Naive B cell (primary cell): ENCODE results near the gene DOCK10. TPM values are rescaled to one million over a fixed set of nuclear protein-coding genes. Genes with fewer than 3 reads are reported as not detected.

ENCODE experiments used
- ATAC-seq, 2 donors: fragments of 150-1000 bp; cut with Tn5 transposase; 2 replicates each; pipeline ENCODE4 v1.10.0; 2021; ENCODE audit warnings: low read depth in 2 of 2, mild to moderate bottlenecking in 2 of 2, moderate library complexity in 2 of 2
- DNase-seq: peaks from one replicate; pipeline ENCODE4 v3.0.0; 2022
- H3K27ac Mint-ChIP-seq, 6 donors: one replicate each; pipeline ENCODE4 v1.8.0; 2020 to 2022; ENCODE audit warnings: mild to moderate bottlenecking in 6 of 6, mixed read lengths in 6 of 6, moderate library complexity in 5 of 6, inconsistent platforms in 2 of 6
- H3K27me3 Mint-ChIP-seq, 3 donors: one replicate each; pipeline ENCODE4 v1.8.0; 2021 to 2022; ENCODE audit warnings: mixed read lengths in 3 of 3, mild to moderate bottlenecking in 1 of 3
- H3K36me3 Mint-ChIP-seq, 2 donors: one replicate each; pipeline ENCODE4 v1.8.0; 2020 to 2022; ENCODE audit warnings: mixed read lengths in 2 of 2, inconsistent platforms in 1 of 2, mild to moderate bottlenecking in 1 of 2
- H3K4me1 Mint-ChIP-seq, 3 donors: one replicate each; pipeline ENCODE4 v1.8.0; 2020 to 2022; ENCODE audit warnings: mixed read lengths in 3 of 3, inconsistent platforms in 1 of 3, mild to moderate bottlenecking in 1 of 3, moderate library complexity in 1 of 3
- H3K4me3 Mint-ChIP-seq, 8 donors: one replicate each; pipeline ENCODE4 v1.8.0; 2020 to 2022; ENCODE audit warnings: mild to moderate bottlenecking in 8 of 8, mixed read lengths in 8 of 8, moderate library complexity in 8 of 8, inconsistent platforms in 2 of 8
- H3K9me3 Mint-ChIP-seq, 7 donors: one replicate each; pipeline ENCODE4 v1.8.0; 2020 to 2022; ENCODE audit warnings: mixed read lengths in 7 of 7, mild to moderate bottlenecking in 5 of 7, inconsistent platforms in 2 of 7, moderate library complexity in 1 of 7
- polyA plus RNA-seq, 6 donors: library from polyadenylated mRNA; unstranded; fragments of 300-500 nt; fragmentation: Illumina TruSeq; gene quantifications; one replicate each; pipeline ENCODE4 v1.2.3, GENCODE V29; 2021; ENCODE audit warnings: low read depth in 6 of 6

The DOCK10 gene
- polyA plus RNA-seq, 6 donors from 2014 or later = 18.4 to 29.9 (median 21.6) TPM

DNA sequence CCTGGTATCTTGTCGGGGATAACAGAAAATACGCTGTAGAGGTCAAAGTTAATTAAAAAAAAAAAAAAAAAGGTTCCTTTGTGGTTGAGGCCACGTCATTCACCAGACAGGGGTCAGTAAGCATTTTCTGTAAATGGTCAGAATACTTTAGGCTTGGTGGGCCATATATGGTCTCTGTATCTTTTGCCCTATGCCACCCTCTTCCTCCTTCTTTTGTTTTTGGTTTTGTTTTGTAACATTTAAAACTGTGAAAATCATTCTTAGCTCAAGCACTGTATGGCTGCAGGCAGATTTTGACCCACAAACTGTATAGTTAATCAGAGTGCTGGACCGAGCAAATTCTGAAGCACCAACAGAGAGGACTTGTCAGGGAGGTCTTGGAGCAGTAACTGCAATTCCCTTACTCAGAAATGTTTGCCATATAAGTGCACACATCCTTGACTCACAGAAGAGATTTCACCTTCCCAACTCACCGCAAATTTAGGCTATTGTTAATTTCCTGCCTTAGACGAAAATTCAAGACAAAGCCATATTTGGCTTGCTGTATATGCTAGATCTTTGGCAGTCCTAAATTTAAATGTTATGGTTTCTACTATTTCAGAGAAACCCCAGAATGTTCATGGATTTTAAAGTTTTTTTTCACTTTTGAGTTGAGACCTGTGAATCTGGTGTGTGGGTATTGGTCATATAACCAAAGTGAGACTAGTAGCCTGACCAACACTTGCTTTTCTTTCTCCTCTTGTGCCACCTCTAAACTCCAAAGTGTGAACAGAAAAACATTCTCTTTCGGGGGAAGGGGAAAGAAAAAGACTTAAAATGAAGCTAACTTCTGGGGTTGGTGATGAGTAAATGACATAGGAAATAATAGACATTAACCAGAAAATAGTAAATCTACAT lies 65.4 kb downstream of the DOCK10 start:
- no peak overlapping the region for H3K4me3 Mint-ChIP-seq
- peaks cover 0 to 9% of the 10 kb centered on the region in 2 donors for H3K36me3 Mint-ChIP-seq
- ATAC-seq = no peak
- no peaks in the 10 kb centered on the region for H3K9me3 Mint-ChIP-seq
- DNase-seq = no peak
- H3K27me3 Mint-ChIP-seq = no peaks in the 10 kb centered on the region
- H3K27ac Mint-ChIP-seq = peak overlapping the region in 2 of 6 donors; percentile 15 to 63
- peaks cover 14 to 29% (median 15%) of the 10 kb centered on the region in 3 donors for H3K4me1 Mint-ChIP-seq

DNA sequence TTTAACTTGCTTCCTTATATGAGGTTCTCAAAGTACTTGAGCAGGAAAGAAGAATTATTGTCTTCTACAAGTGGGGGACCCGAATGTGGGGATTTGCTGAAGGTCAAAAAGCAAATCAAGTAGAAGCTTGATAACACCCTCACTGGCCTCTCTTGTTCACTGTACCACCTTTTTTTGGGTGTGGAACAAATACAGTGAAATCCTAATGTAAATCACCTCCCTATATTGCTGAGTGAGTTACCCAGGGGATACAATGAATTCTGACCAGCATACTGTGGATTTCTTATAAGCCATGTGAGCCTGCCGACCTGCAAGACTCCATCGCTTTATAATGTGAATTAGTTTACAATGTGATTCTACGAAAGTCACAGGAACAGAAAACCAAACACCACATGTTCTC lies 66.5 kb downstream of the DOCK10 start:
- no peak for ATAC-seq
- H3K4me1 Mint-ChIP-seq = peaks cover 20 to 35% (median 22%) of the 10 kb centered on the region in 3 donors
- H3K4me3 Mint-ChIP-seq = no peak overlapping the region
- peaks cover 0 to 9% of the 10 kb centered on the region in 2 donors for H3K36me3 Mint-ChIP-seq
- no peaks in the 10 kb centered on the region for H3K27me3 Mint-ChIP-seq
- H3K27ac Mint-ChIP-seq = peak overlapping the region in 1 of 6 donors; percentile 30
- no peaks in the 10 kb centered on the region for H3K9me3 Mint-ChIP-seq
- no peak for DNase-seq

DNA sequence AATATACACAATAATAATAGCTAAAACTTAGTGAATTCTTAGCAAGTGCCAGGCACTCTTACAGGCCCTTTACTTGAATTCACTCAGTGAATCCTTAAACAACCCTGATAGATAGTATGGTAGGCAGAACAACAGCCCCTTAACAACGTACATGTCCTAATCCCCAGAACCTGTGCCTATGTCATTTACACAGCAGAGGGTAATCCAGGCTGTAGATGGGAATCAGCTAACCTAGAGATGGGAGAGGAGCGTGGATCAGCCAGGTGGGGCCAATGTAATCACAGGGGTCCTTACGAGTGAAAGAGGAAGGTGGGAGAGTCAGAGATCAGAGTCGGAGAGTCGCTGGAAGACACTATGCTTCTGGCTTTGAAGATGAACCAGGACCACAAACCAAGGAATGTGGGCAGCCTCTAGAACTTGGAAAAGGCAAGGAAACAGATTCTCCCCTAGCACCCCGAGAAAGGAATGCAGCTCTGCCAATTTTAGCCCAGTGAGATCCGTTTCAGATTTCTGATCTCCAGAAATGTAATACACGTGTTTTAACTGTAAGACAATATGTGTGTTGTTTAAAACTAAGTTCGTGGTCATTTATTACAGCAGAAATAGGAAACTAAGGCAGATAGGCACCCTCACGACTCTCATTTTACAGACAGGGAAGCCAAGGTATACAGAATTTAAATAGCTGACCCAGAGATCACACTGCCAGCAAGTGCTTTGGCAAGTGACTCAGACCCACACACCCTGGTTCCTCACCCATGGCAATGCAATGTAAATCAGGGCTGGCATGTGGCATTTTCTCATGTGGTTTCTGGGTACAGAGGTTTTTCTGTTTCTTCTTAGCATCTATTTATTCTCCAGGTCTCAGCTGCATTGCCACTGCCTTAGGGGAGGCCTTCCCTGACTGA lies 68.9 kb downstream of the DOCK10 start:
- Mint-ChIP-seq H3K4me1 (peaks cover 41 to 55% (median 44%) of the 10 kb centered on the region in 3 donors), H3K27me3 (no peaks in the 10 kb centered on the region), H3K9me3 (no peaks in the 10 kb centered on the region), H3K36me3 (no peaks in the 10 kb centered on the region), H3K27ac (peak overlapping the region; percentile 54 to 88 (median 85)), H3K4me3 (peak overlapping the region in 4 of 8 donors; percentile 17 to 73 (median 42))
- ATAC-seq (peak; percentile 53 to 75), DNase-seq (no peak)

DNA sequence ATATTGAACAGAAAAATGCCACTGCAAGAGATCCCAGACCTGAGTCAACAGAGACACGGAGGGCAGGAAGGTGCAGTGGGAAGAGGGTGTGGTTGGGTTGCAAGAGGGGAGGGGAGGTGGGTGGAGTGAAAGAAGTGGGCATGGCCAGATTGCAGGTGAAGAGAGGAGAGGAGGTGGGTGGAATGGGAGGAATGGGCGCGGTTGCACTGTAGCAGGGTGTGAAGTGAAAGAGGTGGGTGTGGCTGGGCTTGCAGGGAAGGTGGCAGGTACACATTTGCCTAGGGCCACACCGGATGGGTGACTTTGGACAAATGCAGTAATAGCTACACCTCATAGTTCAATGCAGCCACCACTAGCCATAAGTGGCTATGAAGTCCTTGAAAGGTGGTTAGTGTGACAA lies 71.1 kb downstream of the DOCK10 start:
- peak; percentile 18 to 23 for ATAC-seq

DNA sequence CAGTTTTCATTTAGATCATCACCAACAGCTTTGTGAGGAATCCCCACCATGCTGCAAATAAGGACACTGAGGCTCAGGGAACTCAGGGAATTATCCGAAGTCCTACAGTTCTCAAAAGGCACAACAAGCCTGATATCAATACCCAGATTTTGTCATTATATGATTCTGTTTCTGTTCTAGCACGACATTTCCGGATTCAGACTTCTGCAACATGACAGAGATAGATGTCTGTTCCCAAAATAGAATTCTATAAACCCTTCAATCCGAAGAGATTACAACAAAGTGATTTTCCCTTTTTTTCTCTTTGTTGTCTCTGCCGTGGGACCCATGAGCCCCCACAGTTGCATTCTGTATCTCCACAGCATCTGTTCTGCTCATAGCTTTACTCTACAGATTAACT lies 72.0 kb downstream of the DOCK10 start:
- H3K4me3 Mint-ChIP-seq = peak overlapping the region in 6 of 8 donors; percentile 36 to 71 (median 52)
- no peaks in the 10 kb centered on the region for H3K9me3 Mint-ChIP-seq
- peaks cover 45 to 57% (median 47%) of the 10 kb centered on the region in 3 donors for H3K4me1 Mint-ChIP-seq
- H3K36me3 Mint-ChIP-seq = no peaks in the 10 kb centered on the region
- DNase-seq (no peak), ATAC-seq (peak in 1 of 2 donors; percentile 37)
- no peaks in the 10 kb centered on the region for H3K27me3 Mint-ChIP-seq
- H3K27ac Mint-ChIP-seq = peak overlapping the region; percentile 9 to 97 (median 88)

More for the DNA sequence above, 71.1 kb downstream of the DOCK10 start:
- Mint-ChIP-seq H3K27ac (peak overlapping the region in 5 of 6 donors; percentile 58 to 95 (median 85)), H3K36me3 (no peaks in the 10 kb centered on the region), H3K4me1 (peaks cover 45 to 57% (median 47%) of the 10 kb centered on the region in 3 donors), H3K27me3 (no peaks in the 10 kb centered on the region), H3K9me3 (no peaks in the 10 kb centered on the region), H3K4me3 (peak overlapping the region in 5 of 8 donors; percentile 30 to 89 (median 45))
- no peak for DNase-seq

DNA sequence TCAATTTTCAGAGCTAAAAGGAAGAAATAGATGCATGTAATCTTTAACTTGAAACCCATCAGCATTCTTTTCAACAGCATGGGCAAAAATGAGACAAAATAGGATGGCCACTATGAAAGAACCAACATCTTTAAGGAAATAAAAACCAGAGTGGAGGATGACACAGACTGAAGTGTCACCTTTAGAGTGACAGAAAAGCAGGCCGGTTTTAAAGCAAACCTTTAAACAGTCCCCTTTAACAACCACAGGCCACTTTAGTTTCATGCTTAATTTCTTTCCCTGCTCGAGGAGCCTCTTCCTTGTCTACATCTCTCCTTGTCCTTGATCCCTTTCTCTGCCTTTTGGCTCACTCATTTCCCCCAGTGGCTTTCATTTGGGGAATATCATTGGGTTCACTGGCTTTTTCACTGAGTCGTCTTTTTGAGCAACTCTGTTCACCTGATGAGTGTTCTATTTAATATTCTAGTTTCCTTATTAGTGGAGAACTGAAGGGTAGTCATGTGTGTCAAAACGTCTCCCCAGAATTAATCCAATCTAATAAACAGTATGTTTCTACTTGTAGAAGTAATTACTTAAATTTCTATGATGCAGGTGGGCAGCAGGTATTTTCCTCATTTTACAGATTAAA lies 72.5 kb downstream of the DOCK10 start:
- no peak for DNase-seq
- H3K4me3 Mint-ChIP-seq = peak overlapping the region in 6 of 8 donors; percentile 38 to 83 (median 52)
- H3K9me3 Mint-ChIP-seq = no peaks in the 10 kb centered on the region
- no peaks in the 10 kb centered on the region for H3K36me3 Mint-ChIP-seq
- peaks cover 45 to 55% (median 47%) of the 10 kb centered on the region in 3 donors for H3K4me1 Mint-ChIP-seq
- peak overlapping the region; percentile 85 to 97 (median 94) for H3K27ac Mint-ChIP-seq
- peak; percentile 18 to 21 for ATAC-seq
- H3K27me3 Mint-ChIP-seq = no peaks in the 10 kb centered on the region

DNA sequence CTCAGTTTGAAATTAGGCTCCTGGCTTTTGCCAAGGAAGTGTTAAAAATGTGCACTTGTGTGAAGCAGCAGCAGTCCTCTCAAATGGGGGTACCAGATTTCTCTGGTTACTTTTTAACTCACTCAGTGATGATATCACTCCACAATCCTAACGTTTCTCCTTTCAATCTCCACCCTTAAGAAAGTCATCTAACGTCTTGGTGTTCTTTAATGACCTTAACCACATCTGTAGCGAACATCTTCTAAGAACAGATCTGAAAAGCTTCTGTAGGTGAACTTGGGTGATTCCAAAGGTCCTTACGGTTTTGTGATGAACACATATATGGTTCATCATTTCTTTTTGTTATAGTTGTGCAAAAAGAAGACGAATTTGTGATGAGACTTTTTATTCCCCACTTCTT lies 73.2 kb downstream of the DOCK10 start:
- H3K4me3 Mint-ChIP-seq = peak overlapping the region in 1 of 8 donors; percentile 43
- H3K4me1 Mint-ChIP-seq = peaks cover 45 to 52% (median 51%) of the 10 kb centered on the region in 3 donors
- DNase-seq = no peak

DNA sequence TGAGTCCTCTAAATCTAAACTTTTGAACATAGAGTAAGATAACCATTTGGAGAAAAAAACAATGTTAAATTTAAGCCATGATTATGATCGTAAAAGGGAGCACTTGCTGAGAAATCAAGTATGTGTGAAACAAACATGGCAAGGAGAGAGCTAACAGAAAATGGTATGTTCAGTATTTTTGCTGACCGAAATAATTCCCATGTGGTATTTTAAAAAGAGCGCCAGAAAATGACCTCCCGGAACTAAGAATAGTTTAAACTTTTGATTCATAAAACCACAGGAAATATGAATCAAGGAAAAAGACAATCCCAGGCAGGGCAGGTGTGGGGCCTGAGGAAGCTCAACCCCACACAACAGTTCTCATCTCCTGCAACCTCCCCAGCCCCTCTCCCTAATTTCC lies 74.2 kb downstream of the DOCK10 start:
- ATAC-seq = no peak
- no peaks in the 10 kb centered on the region for H3K36me3 Mint-ChIP-seq
- no peaks in the 10 kb centered on the region for H3K9me3 Mint-ChIP-seq
- peaks cover 34 to 45% (median 42%) of the 10 kb centered on the region in 3 donors for H3K4me1 Mint-ChIP-seq
- no peaks in the 10 kb centered on the region for H3K27me3 Mint-ChIP-seq
- no peak for DNase-seq
- peak overlapping the region in 3 of 6 donors; percentile 63 to 90 (median 69) for H3K27ac Mint-ChIP-seq
- H3K4me3 Mint-ChIP-seq = peak overlapping the region in 2 of 8 donors; percentile 4 to 69

More for the DNA sequence above, 73.2 kb downstream of the DOCK10 start:
- Mint-ChIP-seq H3K27me3 (no peaks in the 10 kb centered on the region), H3K27ac (peak overlapping the region in 5 of 6 donors; percentile 24 to 95 (median 86)), H3K9me3 (no peaks in the 10 kb centered on the region), H3K36me3 (no peaks in the 10 kb centered on the region)
- ATAC-seq = no peak

DNA sequence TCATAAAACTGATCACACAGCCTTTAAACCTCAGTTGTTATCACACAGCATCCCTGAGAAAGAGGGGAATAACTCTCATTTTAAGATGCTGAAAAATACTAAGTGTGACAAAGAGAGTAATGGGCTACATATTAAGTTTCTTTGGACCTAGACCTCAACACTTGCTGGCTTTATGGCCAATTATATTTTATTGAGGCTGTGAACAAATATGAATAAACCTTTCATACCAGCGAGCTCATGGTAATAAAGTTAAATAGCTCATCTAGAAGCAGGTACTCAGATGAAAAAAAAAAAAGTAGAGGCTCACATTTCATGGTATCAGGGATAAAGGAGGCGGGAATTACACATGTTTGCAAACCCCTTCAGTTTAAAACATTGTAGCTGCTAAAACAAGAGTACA lies 75.7 kb downstream of the DOCK10 start:
- no peaks in the 10 kb centered on the region for H3K27me3 Mint-ChIP-seq
- no peaks in the 10 kb centered on the region for H3K9me3 Mint-ChIP-seq
- peak overlapping the region in 1 of 6 donors; percentile 37 for H3K27ac Mint-ChIP-seq
- DNase-seq = no peak
- H3K4me1 Mint-ChIP-seq = peaks cover 33 to 44% (median 43%) of the 10 kb centered on the region in 3 donors
- ATAC-seq = no peak
- no peaks in the 10 kb centered on the region for H3K36me3 Mint-ChIP-seq
- no peak overlapping the region for H3K4me3 Mint-ChIP-seq

DNA sequence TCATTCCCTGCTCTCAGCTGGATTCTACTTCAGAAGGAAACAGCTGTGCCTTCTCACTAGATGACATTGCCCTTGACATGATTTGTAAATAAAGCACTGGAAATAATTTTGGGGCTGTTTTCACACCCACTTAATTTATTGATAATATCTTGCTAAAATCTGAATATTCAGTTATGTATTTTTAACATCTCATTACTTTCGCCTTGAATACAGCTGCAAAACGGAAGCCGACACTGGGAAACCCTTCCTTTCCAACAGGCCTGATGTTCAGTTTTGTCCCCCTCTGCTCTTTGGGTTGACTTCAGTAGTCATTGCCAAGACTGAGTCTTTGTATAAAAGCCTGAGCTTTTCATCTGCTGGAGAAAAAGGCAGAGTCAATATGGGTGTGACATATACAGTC lies 82.7 kb downstream of the DOCK10 start:
- DNase-seq = no peak
- H3K27me3 Mint-ChIP-seq = no peaks in the 10 kb centered on the region
- peaks cover 49 to 67% (median 58%) of the 10 kb centered on the region in 3 donors for H3K4me1 Mint-ChIP-seq
- H3K9me3 Mint-ChIP-seq = peaks cover 0 to 7% (median 0%) of the 10 kb centered on the region in 7 donors
- ATAC-seq = no peak
- peak overlapping the region; percentile 28 to 95 (median 69) for H3K27ac Mint-ChIP-seq
- peak overlapping the region in 3 of 8 donors; percentile 3 to 68 (median 59) for H3K4me3 Mint-ChIP-seq
- H3K36me3 Mint-ChIP-seq = no peaks in the 10 kb centered on the region

DNA sequence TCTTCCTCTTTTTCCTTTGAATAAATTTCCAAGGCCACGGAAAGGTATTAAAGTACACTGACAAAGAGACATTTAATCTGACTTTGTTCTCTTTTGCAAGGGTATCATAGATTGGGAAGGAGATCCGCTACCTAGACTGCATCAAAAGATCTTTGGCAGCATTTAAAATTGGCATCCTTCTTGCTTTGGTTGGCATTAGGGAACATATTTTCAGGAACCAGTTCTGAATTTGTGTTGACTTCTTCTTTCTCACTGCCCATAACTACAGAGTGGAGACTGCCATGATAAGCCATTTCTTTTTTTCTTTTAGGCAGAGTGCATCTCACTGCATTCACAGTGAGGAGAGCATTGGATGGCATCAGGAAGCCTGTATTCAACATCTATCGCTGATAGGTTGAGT lies 83.4 kb downstream of the DOCK10 start:
- Mint-ChIP-seq H3K27me3 (no peaks in the 10 kb centered on the region), H3K4me3 (peak overlapping the region in 5 of 8 donors; percentile 13 to 68 (median 49)), H3K9me3 (peaks cover 0 to 7% (median 0%) of the 10 kb centered on the region in 7 donors), H3K36me3 (no peaks in the 10 kb centered on the region), H3K27ac (peak overlapping the region; percentile 18 to 97 (median 87)), H3K4me1 (peaks cover 49 to 70% (median 56%) of the 10 kb centered on the region in 3 donors)
- no peak for DNase-seq
- no peak for ATAC-seq

DNA sequence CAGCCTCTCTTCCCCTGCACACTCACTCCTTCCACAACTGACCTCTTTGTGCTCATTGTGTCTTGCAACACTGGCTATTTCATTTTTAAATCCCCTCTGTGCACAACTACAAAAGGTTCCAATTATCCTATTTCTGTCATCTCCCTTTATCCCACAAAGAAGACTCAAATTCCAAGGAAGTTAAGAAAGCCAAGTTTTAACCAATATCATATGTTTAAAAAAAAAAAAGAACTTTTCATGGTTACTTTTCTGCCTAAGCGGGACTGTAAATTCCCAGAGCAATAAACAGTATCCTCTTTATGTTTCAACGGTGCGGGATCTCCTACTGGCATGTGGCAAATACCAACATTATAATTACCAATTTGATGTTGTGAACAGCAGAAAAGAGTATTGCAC lies 83.8 kb downstream of the DOCK10 start:
- Mint-ChIP-seq H3K4me3 (peak overlapping the region in 6 of 8 donors; percentile 49 to 93 (median 65)), H3K36me3 (no peaks in the 10 kb centered on the region), H3K27ac (peak overlapping the region; percentile 18 to 97 (median 95)), H3K4me1 (peaks cover 54 to 74% (median 60%) of the 10 kb centered on the region in 3 donors), H3K9me3 (peaks cover 0 to 7% (median 0%) of the 10 kb centered on the region in 7 donors), H3K27me3 (no peaks in the 10 kb centered on the region)
- ATAC-seq (no peak), DNase-seq (no peak)
